ENCODE results near the gene MLLT3. TPM values are rescaled to one million over a fixed set of nuclear protein-coding genes. Genes with fewer than 3 reads are reported as not detected.

The MLLT3 gene
- total RNA-seq, 4 donors from 2014 or later, result 15.1 to 30.5 (median 18.4) TPM

DNA sequence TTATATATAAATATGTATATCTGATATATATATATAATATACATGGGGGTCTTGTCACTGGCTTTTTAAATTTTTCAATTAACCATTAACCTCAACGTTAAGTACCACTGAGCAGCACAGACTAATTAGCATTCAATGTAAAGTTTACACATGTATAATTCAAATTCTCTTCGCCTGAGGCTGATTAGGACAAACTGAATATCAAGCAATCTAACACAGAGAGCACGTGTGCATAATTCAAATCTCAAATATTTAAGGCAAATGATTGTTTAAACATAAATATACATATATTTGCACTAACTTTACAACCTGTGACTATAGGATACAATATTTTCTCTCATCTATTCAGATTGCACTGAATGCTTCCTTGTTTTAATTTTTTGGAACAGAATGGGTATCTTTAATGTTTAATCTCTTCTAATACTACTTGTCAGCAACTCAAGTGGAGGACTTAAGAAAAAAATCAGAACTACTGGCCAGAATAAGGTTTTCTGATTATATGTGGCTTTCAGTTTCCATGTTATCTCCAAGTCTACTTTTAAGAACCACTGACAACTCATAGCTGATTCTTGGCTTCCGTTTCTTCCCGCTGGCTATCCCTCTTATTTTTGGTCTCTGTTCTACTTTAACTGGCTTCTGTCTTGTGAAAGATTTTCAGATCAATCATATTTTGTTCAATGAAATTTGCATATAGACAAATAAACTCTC is 204.8 kb downstream of the MLLT3 start:
- no peaks in the 10 kb centered on the region for H3K27me3 ChIP-seq
- no peaks in the 10 kb centered on the region for H3K4me1 ChIP-seq
- no peaks in the 10 kb centered on the region for H3K36me3 ChIP-seq
- TF ChIP-seq, protein P1, sequence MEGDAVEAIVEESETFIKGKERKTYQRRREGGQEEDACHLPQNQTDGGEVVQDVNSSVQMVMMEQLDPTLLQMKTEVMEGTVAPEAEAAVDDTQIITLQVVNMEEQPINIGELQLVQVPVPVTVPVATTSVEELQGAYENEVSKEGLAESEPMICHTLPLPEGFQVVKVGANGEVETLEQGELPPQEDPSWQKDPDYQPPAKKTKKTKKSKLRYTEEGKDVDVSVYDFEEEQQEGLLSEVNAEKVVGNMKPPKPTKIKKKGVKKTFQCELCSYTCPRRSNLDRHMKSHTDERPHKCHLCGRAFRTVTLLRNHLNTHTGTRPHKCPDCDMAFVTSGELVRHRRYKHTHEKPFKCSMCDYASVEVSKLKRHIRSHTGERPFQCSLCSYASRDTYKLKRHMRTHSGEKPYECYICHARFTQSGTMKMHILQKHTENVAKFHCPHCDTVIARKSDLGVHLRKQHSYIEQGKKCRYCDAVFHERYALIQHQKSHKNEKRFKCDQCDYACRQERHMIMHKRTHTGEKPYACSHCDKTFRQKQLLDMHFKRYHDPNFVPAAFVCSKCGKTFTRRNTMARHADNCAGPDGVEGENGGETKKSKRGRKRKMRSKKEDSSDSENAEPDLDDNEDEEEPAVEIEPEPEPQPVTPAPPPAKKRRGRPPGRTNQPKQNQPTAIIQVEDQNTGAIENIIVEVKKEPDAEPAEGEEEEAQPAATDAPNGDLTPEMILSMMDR (IDR thresholded peaks at IDR 0.05), result no peak
- no peak for TF ChIP-seq POLR2A (IDR thresholded peaks at IDR 0.05)
- H3K4me3 ChIP-seq, result no peak overlapping the region
- no peak for DNase-seq
- no peaks in the 10 kb centered on the region for H3K9me3 ChIP-seq
- no peak overlapping the region for H3K27ac ChIP-seq

DNA sequence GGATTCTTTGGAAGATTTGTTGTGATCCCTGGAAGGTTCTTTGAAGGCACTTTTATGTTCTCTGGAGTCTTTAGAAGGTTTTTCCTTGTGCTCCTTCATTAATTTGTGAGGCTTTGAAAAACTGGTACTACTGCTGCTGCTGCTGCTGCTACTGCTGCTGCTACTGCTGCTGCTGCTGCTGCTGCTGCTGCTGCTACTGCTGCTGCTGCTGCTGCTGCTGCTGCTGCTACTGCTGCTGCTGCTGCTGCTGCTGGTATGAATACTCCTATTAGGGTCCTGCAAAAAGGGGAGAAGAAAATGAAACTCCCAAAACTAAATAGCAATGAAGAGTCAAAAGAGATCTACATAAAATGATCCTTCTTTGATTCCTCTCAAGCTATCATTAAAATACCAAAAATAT is 208.1 kb downstream of the MLLT3 start:
- no peak for DNase-seq
- no peaks in the 10 kb centered on the region for H3K27me3 ChIP-seq
- H3K36me3 ChIP-seq, result no peaks in the 10 kb centered on the region
- no peak overlapping the region for H3K27ac ChIP-seq
- TF ChIP-seq, protein P1 (IDR thresholded peaks at IDR 0.05), result no peak
- TF ChIP-seq POLR2A (IDR thresholded peaks at IDR 0.05), result no peak
- no peak overlapping the region for H3K4me3 ChIP-seq
- H3K9me3 ChIP-seq, result no peaks in the 10 kb centered on the region
- no peaks in the 10 kb centered on the region for H3K4me1 ChIP-seq

DNA sequence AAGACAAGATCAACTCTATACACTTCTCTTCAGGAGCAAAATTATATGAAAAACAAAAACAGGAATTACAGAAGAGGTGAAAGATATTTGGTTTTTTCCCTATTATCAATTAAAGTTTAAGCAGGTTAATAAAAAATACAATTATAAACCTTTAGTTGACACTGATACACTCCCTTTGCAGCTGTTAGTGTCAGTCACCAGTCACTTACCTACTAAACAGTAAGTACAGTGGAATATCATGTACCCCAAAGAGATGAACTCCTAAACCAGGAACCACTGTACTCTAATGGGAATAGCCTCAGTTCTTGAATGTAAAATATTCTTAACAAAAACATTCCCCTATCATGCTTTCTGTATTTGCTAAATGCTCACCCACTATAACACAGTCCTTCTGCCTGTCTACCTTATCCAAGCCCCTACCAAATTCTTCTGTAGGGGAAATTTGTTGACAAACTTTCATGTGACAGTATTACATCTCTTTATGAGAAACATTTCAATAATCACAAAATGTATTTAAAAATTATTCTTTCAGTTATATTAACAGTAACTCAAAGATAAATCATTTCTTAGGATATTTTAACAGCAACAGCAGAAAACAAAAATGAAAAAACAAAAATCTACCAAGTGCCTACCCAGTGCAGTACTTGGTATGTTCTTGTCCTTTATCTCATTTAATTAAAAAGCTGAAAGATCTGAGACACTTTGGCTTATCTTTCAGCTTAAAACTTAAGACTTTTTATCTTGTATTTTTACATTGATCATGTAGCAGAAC is 212.8 kb downstream of the MLLT3 start:
- Histone ChIP-seq H3K4me3 (no peak overlapping the region), H3K36me3 (no peaks in the 10 kb centered on the region), H3K4me1 (peaks cover 0 to 10% (median 0%) of the 10 kb centered on the region in 4 donors), H3K9me3 (no peaks in the 10 kb centered on the region), H3K27me3 (no peaks in the 10 kb centered on the region), H3K27ac (no peak overlapping the region)
- TF ChIP-seq, protein P1 (IDR thresholded peaks at IDR 0.05), result no peak
- TF ChIP-seq POLR2A (IDR thresholded peaks at IDR 0.05), result no peak
- no peak for DNase-seq

DNA sequence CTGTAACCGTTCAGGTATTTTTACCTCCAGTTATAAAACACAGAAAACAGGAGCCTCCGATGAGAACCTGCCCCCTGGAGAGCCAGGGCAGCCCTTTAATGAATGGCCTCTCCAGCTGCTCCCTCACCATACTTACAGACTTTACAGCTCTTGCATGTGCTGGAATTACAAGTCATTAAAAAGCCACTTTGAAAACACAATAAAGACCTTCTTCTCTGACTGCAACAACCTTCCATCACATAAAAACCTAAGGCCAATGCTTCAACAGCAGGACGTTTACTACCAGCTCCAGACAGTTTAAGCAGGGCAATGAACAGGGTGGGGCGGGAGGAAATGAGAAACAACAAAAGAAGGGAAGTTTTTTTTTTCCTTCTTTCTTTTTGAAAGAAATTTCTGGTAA is 213.8 kb downstream of the MLLT3 start:
- TF ChIP-seq, protein P1 (IDR thresholded peaks at IDR 0.05), result no peak
- TF ChIP-seq POLR2A (IDR thresholded peaks at IDR 0.05), result no peak
- Histone ChIP-seq H3K36me3 (no peaks in the 10 kb centered on the region), H3K9me3 (no peaks in the 10 kb centered on the region), H3K4me1 (peaks cover 0 to 10% (median 0%) of the 10 kb centered on the region in 4 donors), H3K27ac (no peak overlapping the region), H3K4me3 (no peak overlapping the region), H3K27me3 (no peaks in the 10 kb centered on the region)
- peak in 1 of 3 donors; percentile 47 for DNase-seq

DNA sequence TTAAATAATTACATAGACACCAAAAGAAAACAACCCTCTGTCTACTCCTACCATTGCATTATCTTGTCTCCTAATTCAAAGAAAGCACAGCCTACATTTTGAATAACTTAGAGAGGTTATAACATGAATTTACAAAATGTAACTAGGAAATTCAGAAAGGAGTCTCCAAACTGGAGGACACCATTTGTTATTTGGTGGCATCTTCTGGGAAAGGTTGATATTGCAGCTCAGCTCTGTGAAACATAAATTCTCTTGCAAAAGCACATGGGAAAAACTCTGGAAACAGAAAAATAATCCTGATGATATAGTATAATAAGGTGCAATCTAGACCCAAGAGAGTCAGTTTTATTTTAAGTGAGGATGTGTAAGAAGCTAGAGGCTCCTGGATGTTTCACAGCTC is 215.3 kb downstream of the MLLT3 start:
- TF ChIP-seq, protein P1 (IDR thresholded peaks at IDR 0.05), result peak in 1 of 6 experiments; percentile 2
- no peak for TF ChIP-seq POLR2A (IDR thresholded peaks at IDR 0.05)
- no peak overlapping the region for H3K27ac ChIP-seq
- no peak for DNase-seq

More for the DNA sequence above, 215.3 kb downstream of the MLLT3 start:
- no peaks in the 10 kb centered on the region for H3K36me3 ChIP-seq
- H3K9me3 ChIP-seq, result no peaks in the 10 kb centered on the region
- peaks cover 0 to 10% (median 0%) of the 10 kb centered on the region in 4 donors for H3K4me1 ChIP-seq
- no peak overlapping the region for H3K4me3 ChIP-seq
- no peaks in the 10 kb centered on the region for H3K27me3 ChIP-seq

Data from Peyer's patch (tissue), 4 donors.